GM21423 (cell line): ENCODE data around the gene KRT1.

Source experiments
- ATAC-seq: cut with Tn5 transposase; IDR thresholded peaks from one replicate; pipeline ENCODE4 v1.9.1; 2021; ENCODE audit warnings: mild to moderate bottlenecking, moderate library complexity; ENCODE audit not compliant: unreplicated experiment

KRT1 gene

GRCh38 chr12:52662918-52663229, 17.3 kb downstream of the KRT1 start:
- ATAC-seq: no peak

DNA sequence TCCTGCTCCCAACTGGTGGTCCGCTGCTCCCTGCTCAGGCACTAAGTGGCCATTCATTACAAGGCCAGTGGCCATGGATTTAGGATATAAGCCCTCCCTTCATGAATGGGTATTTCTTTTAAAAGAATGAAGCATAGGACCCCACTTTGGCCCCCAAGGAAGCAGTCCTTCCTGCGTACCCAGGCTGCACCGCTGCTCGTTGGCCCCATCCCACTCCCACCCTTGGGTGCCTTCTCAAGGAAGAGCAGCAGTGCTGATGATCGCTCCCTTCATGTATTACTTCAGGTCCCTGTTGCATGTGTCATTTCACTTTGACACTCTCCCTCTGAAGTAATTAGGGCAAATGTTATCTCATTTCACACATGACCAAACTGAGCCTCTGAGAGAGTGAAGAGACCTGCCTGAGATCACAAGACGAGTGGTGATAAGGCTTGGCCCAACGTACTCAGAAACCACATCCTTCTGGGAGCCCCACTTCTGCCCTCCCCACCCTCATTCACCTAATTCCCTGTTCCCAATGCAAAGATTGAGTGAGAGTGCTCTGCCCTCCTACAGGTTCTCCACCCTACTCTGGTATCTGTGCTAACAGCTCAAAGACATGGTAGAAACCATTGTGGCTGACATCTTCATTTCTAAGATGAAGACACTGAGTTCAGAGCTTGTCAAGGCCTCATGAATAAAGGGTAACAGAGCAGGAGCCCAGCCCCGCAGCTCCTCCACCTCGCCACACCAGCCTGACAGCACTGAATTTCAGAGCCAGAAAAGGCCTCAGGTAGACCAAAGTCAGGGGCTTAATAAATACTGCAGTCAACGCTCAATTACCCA, 17.9 kb downstream of the KRT1 start:
- no peak for ATAC-seq

DNA sequence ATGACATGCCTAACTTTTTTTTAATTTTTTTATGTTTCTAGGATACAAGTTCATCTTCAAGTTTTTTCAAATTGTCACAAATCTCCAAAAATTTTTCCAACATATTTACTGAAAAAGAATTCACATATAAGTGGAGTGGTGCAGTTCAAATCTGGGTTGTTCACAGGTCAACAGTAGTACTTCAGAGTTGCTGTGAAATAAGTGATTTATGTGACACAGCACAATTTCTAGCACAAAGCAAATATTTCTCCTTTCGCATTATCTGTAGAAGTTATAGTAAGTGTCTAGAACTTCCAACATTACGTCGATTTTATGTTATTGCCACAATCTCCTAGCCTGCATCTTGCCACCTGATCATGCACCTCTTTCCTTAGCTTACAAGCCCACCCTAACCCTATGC, 18.5 kb downstream of the KRT1 start:
- no peak for ATAC-seq

GRCh38 chr12:52660934-52661499, 19.2 kb downstream of the KRT1 start:
- ATAC-seq: no peak

- ATAC-seq: no peak
Observed at GRCh38 chr12:52659951-52660350, 20.3 kb downstream of the KRT1 start.

DNA sequence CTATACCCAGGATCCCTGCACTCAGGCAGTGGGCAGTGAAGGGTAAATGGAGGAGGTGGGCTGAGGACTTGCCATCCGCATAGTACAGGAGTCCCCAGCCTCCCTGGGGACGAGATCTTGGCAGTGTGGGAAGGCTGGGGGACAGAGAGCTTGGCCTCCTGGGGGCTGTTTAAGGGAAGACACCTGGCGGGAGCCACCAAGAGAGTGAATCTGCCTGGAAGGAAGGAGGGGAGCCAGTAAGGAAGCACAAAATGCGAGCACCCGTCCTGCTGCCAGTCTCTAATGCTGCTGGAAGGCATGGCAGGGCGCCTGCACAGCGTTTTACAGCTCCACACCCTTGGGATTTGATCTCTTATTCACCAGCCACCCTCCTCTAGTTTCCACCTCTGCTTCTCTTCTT, 20.8 kb downstream of the KRT1 start:
- no peak for ATAC-seq

GRCh38 chr12:52658196-52658595, 22.0 kb downstream of the KRT1 start:
- ATAC-seq: no peak

- ATAC-seq: no peak
Observed at GRCh38 chr12:52657250-52657902, 22.8 kb downstream of the KRT1 start.

DNA sequence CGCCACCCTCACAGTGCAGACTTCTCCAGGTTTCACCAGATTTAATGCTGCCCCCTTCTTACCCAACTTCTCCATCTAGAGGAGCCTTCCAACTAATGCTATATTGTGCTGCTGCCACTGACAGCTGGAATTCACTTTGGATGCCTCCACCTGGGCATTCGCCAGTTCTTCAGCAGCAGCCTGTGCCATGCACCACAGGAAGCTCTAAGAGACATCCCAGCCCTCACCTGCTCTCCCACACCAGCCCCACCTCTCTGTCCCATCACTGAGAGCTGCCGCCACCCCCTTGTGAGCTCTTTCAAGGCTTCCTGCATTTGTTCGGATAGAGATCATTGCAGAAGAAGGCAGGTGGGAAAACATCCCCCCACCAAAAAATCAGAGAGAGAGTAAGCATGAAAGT, 23.6 kb downstream of the KRT1 start:
- ATAC-seq: no peak

GRCh38 chr12:52655720-52656124, 24.5 kb downstream of the KRT1 start:
- no peak for ATAC-seq

- ATAC-seq: no peak
Observed at GRCh38 chr12:52655251-52655650, 25.0 kb downstream of the KRT1 start.

- ATAC-seq: no peak
Observed at GRCh38 chr12:52651726-52652261, 28.4 kb downstream of the KRT1 start, which contains the start of gene KRT2. TSS of gene KRT2 (minus strand) at chr12:52652211. CDS start at chr12:52652142, 69 bp downstream.

- ATAC-seq: no peak
Observed at GRCh38 chr12:52650520-52651081, 29.6 kb downstream of the KRT1 start.

- ATAC-seq: no peak
Observed at GRCh38 chr12:52649066-52649465, 31.1 kb downstream of the KRT1 start.

DNA sequence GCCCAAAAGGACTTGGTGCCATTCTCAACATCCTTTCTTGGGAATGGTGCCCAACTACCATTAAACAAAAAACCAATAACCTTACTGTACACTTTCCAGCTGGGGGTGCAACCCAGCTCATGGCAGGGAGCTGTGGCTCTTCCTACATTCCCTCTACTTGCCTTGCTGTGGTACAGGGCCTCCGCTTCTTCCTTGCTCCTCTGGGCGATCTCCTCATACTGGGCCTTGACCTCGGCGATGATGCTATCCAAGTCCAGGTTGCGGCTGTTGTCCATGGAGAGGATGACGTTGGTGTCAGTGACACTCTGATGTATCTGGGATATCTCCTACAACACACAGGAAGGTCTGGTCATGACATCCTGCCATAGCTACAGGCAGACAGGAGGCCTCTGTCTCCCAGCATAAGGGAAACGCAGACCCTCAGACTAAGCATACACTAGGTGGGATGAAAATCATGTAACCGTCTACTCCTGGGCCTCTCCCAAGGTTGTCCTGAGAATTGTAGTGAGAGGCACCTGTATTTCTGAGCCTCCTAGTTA, 32.1 kb downstream of the KRT1 start:
- ATAC-seq: no peak

DNA sequence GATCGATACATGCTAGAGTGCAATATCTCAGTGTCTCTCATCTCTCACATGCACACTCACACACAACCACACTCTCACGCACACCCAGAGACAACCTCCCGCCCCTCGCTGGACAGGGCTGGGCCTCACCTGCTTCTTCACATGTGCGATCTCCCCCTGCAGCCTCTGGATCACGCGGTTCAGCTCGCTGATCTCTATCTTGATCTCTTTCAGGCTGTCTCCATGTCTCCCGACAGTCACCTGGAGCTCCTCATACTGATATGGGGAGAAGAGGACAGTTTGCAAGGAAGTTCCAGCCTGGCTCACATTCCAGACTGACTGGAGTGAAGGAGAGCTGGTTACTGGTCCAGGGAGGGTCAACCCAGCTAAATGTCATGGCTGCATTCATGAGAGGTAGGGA, 32.6 kb downstream of the KRT1 start:
- ATAC-seq: no peak

DNA sequence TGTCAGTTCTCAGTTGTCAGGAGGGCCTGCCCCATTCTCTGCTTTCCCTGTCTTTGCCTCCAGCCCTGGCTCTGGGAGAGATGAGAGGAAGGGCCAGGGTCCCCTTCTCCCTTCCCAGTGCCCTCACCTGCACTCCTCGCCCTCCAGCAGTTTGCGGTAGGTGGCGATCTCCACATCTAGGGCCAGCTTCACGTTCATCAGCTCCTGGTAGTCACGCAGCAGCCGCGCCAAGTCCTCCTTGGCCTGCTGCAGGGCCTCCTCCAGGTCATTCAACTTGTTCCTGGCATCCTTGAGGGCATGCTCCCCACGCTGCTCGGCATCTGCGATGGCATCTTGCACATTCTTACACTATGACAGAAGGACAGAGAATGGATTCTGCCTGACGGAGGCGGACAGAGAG, 33.6 kb downstream of the KRT1 start:
- ATAC-seq: no peak

GRCh38 chr12:52645982-52646381, 34.2 kb downstream of the KRT1 start:
- ATAC-seq: no peak

DNA sequence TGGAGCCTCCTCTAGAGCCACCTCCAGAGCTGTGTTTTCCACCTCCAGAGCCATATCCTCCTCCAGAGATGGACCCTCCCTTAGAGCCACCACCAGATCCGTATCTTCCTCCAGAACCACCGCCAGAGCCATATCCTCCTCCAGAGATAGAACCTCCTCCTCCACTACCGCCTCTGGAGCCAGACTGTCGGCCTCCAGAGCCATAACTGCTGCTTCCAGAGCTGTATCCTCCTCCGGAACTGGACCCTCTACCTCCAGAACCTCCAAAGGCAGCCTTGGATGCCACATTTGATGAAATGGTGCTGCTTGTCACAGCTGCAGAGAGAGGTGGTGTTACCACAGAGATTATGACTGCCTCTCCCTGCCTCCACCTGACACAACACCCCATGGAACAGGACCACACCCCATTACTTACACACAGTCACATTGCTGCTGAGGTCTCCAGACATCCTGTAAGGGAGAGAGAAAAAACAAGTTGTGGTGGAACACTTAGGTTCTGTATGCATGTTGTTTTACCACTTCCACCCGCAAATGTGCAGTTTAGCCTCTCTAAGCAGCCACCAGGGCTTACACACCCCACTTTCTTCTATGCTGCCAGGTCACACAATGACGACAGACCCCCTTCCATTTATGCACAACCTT, 35.0 kb downstream of the KRT1 start:
- no peak for ATAC-seq

- no peak for ATAC-seq
Observed at GRCh38 chr12:52644078-52644415, 36.2 kb downstream of the KRT1 start.
